ENCODE data around the gene ZNF487. TPM values are rescaled to one million over a fixed set of nuclear protein-coding genes. Genes with fewer than 3 reads are reported as not detected.
A peak's percentile ranks its signal among the peaks of the same experiment; 100 is the strongest.

The ZNF487 gene
- total and polyA plus RNA-seq, 2 of the 13 experiments (the other 11 are each of a cell fraction or from before 2014, with no cell fraction given): 7.4 to 8.8 TPM

- peak; percentile 54; the same call in 1 of the 2 replicates for TF ChIP-seq CEBPG (CRISPR knock-in tag; IDR thresholded peaks at IDR 0.05)
- peak; percentile 17; the same call in 1 of the 2 replicates for TF ChIP-seq ZNF143 (CRISPR knock-in tag; IDR thresholded peaks at IDR 0.05)
- 0 out of 2 replicates have a peak, but pooled peaks have one; percentile 52 for TF ChIP-seq ZNF556 (CRISPR knock-in tag; IDR thresholded peaks at IDR 0.05; ENCODE audit: borderline replicate concordance)
- TF ChIP-seq, protein P1, sequence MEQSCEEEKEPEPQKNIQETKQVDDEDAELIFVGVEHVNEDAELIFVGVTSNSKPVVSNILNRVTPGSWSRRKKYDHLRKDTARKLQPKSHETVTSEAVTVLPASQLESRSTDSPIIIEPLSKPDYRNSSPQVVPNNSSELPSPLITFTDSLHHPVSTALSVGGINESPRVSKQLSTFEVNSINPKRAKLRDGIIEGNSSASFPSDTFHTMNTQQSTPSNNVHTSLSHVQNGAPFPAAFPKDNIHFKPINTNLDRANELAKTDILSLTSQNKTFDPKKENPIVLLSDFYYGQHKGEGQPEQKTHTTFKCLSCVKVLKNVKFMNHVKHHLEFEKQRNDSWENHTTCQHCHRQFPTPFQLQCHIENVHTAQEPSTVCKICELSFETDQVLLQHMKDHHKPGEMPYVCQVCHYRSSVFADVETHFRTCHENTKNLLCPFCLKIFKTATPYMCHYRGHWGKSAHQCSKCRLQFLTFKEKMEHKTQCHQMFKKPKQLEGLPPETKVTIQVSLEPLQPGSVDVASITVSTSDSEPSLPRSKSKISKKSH (CRISPR knock-in tag; IDR thresholded peaks at IDR 0.05; ENCODE audit: borderline replicate concordance): peak; percentile 94
- TF ChIP-seq HOXA7 (CRISPR knock-in tag; IDR thresholded peaks at IDR 0.05): no peak
- TF ChIP-seq HCFC1 (IDR thresholded peaks at IDR 0.05; ENCODE audit: low read depth, low read length): no peak; the same call in 1 of the 2 replicates
- TF ChIP-seq SRSF9 (IDR thresholded peaks at IDR 0.05; ENCODE audit: borderline replicate concordance, insufficient read depth, low read depth, low read length, poor library complexity, severe bottlenecking): no peak
- TF ChIP-seq SALL2 (CRISPR knock-in tag; IDR thresholded peaks at IDR 0.05): peak; percentile 70
- TF ChIP-seq, protein P2, sequence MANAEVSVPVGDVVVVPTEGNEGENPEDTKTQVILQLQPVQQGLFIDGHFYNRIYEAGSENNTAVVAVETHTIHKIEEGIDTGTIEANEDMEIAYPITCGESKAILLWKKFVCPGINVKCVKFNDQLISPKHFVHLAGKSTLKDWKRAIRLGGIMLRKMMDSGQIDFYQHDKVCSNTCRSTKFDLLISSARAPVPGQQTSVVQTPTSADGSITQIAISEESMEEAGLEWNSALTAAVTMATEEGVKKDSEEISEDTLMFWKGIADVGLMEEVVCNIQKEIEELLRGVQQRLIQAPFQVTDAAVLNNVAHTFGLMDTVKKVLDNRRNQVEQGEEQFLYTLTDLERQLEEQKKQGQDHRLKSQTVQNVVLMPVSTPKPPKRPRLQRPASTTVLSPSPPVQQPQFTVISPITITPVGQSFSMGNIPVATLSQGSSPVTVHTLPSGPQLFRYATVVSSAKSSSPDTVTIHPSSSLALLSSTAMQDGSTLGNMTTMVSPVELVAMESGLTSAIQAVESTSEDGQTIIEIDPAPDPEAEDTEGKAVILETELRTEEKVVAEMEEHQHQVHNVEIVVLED (CRISPR knock-in tag; IDR thresholded peaks at IDR 0.05; ENCODE audit: borderline replicate concordance): peak; percentile 57
- TF ChIP-seq, protein P3, sequence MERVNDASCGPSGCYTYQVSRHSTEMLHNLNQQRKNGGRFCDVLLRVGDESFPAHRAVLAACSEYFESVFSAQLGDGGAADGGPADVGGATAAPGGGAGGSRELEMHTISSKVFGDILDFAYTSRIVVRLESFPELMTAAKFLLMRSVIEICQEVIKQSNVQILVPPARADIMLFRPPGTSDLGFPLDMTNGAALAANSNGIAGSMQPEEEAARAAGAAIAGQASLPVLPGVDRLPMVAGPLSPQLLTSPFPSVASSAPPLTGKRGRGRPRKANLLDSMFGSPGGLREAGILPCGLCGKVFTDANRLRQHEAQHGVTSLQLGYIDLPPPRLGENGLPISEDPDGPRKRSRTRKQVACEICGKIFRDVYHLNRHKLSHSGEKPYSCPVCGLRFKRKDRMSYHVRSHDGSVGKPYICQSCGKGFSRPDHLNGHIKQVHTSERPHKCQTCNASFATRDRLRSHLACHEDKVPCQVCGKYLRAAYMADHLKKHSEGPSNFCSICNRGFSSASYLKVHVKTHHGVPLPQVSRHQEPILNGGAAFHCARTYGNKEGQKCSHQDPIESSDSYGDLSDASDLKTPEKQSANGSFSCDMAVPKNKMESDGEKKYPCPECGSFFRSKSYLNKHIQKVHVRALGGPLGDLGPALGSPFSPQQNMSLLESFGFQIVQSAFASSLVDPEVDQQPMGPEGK (CRISPR knock-in tag; IDR thresholded peaks at IDR 0.05): peak; percentile 88
- TF ChIP-seq POLR2A (IDR thresholded peaks at IDR 0.05; ENCODE audit: insufficient read depth in 1 of 2, low read depth in 2 of 2, low read length in 2 of 2): peak; percentile 54 to 78
- no peak for TF ChIP-seq CHD4 (IDR thresholded peaks at IDR 0.05; ENCODE audit: borderline replicate concordance, low read length)
- TF ChIP-seq SPEN (CRISPR knock-in tag; IDR thresholded peaks at IDR 0.05; ENCODE audit: low read depth): peak; percentile 94
- TF ChIP-seq, protein P4, sequence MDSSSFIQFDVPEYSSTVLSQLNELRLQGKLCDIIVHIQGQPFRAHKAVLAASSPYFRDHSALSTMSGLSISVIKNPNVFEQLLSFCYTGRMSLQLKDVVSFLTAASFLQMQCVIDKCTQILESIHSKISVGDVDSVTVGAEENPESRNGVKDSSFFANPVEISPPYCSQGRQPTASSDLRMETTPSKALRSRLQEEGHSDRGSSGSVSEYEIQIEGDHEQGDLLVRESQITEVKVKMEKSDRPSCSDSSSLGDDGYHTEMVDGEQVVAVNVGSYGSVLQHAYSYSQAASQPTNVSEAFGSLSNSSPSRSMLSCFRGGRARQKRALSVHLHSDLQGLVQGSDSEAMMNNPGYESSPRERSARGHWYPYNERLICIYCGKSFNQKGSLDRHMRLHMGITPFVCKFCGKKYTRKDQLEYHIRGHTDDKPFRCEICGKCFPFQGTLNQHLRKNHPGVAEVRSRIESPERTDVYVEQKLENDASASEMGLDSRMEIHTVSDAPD (CRISPR knock-in tag; IDR thresholded peaks at IDR 0.05): peak; percentile 69
- TF ChIP-seq ZNF296 (CRISPR knock-in tag; conservative IDR thresholded peaks at IDR 0.05): no peak
- peak; percentile 66 for TF ChIP-seq REL (CRISPR knock-in tag; conservative IDR thresholded peaks at IDR 0.05)
- peak; percentile 95 for TF ChIP-seq BORCS8-MEF2B (CRISPR knock-in tag; IDR thresholded peaks at IDR 0.05)
- TF ChIP-seq SAP130 (CRISPR knock-in tag; IDR thresholded peaks at IDR 0.05; ENCODE audit: low read depth): peak; percentile 95
- peak; percentile 69; the same call in 1 of the 2 replicates for TF ChIP-seq ZBTB7A (CRISPR knock-in tag; IDR thresholded peaks at IDR 0.05)
- peak; percentile 69; the same call in 1 of the 2 replicates for TF ChIP-seq HBP1 (CRISPR knock-in tag; IDR thresholded peaks at IDR 0.05; ENCODE audit: low read depth)
- TF ChIP-seq RELA (CRISPR knock-in tag; IDR thresholded peaks at IDR 0.05): 0 out of 2 replicates have a peak, but pooled peaks have one; percentile 64
- TF ChIP-seq RBFOX2 (IDR thresholded peaks at IDR 0.05; ENCODE audit: low read depth, low read length): peak; percentile 89
Observed at GRCh38 chr10:43396928-43397624, 39.8 kb upstream of the ZNF487 start (continued).

Measured in HepG2 (cell line).